ENCODE results near the gene ZNF3.
A peak's percentile ranks its signal among the peaks of the same experiment; 100 is the strongest.

Gene ZNF3

DNA sequence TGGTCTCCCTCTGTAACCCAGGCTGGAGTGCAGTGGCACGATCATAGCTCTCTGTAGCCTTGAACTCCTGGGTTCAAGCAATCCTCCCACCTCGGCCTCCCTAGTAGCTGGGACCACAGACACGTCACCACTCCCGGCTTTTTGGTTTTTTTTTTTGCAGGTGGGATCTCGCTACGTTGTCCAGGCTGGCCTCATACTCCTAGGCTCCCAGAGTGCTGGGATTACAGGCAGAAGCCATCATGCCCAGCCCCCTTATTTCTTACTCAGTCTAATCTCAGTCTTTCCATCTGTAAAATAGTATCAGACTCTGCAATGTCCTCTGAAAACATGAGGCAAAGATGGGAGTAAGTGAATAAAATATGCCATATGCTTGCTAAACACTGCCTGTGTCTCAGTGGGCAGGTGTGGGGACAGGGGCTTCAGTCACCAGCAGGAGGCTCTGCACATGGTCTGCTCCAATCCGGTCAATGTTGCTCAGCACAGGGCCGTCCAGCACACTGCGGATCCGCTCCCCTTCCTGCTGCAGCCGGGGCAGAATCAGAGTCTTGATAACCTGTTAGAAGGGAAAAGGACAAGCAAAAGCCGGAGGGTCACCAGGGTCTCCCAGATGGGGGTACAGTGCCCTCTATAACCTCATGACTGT is 28.1 kb upstream of the ZNF3 start:
- no peak for DNase-seq (ENCODE audit: extremely low read depth in 1 of 2, low read depth in 1 of 2)

DNA sequence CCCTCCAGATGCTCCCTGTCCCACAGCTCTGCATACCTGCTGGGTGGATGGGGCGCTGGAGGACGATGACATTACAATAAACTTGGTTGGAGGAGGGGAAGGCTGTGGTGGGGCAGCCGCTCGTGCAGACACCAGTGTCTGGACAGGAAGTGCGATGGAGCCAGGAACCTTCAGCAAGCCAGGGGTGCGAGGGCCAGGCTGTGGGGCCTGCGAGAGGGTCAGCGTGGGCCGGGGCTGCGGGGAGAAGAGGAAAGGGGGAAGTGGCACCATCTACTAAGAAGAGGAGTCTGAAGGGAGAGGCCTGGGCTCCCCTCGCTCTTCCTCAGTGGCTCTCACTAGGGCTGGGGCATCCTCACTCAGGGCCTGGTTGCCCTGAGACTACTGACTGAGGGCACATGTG is 26.4 kb upstream of the ZNF3 start:
- DNase-seq (ENCODE audit: extremely low read depth in 1 of 2, low read depth in 1 of 2): no peak

DNA sequence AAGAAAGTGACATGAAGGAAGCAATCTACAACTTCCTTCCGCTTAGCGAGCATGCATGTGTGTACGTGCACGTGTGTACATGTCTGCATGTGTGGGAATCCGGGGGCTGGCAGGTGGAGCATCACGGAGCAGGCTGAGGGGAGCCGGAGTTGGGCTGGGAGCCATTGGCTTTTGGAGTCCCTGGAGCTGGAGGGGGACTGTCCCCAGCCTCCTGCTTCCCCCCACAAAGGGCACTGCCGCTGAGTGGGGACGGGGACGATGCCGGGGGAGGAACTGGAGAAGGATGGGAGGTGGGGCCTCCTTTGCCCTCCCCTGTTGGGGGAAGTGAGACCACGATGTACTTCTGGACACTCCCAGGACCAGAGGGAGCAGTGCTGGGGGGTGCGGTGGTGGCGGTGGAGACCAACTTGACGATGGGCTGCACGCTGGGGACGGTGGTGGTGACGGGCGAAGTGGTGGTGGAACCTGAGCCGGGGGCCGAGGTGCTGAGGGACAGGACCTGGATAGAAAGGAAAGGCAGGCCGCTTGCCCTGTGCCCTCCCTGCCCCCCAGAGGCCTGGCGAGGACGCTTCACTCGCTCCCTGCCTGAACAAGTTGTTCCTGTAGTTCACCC is 25.7 kb upstream of the ZNF3 start:
- no peak for DNase-seq (ENCODE audit: extremely low read depth in 1 of 2, low read depth in 1 of 2)

DNA sequence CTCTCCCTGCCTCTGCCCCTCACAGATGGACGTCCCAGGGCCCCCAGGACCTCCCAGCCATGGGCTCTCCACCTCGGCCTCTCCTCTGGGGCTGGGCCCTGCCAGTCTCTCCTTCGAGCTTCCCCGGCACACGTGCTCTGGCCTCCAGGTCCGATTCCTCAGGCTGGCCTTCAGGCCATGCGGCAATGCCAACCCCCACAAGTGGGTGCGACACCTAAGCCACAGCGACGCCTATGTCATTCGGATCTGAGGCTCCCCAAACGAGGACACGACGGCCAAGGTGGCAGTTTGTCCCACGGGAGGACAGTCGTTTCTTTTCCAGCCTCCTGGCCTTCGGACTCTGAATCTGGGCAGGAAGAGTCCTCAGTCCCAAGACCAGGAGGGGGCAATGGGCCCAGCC is 25.1 kb upstream of the ZNF3 start:
- no peak for DNase-seq (ENCODE audit: extremely low read depth in 1 of 2, low read depth in 1 of 2)

DNA sequence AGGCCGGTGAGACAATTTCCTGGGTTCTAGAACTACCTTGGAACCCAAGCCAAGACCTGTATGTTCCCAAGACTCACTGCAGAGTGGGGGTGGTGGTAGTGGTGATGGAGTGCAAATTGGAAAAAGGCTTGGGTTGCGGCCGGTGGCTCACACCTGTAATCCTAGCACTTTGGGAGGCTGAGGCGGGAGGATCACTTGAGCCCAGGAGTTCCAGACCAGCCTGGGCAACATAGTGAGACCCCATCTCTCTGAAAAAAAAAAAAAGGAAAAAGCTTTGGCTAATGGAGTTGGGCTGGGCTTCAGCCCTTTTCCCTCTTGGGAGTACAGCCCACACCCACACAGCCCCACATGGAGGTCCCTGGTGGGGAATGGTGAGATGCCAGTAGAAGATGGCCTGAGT is 24.0 kb upstream of the ZNF3 start:
- DNase-seq (ENCODE audit: extremely low read depth in 1 of 2, low read depth in 1 of 2): no peak

DNA sequence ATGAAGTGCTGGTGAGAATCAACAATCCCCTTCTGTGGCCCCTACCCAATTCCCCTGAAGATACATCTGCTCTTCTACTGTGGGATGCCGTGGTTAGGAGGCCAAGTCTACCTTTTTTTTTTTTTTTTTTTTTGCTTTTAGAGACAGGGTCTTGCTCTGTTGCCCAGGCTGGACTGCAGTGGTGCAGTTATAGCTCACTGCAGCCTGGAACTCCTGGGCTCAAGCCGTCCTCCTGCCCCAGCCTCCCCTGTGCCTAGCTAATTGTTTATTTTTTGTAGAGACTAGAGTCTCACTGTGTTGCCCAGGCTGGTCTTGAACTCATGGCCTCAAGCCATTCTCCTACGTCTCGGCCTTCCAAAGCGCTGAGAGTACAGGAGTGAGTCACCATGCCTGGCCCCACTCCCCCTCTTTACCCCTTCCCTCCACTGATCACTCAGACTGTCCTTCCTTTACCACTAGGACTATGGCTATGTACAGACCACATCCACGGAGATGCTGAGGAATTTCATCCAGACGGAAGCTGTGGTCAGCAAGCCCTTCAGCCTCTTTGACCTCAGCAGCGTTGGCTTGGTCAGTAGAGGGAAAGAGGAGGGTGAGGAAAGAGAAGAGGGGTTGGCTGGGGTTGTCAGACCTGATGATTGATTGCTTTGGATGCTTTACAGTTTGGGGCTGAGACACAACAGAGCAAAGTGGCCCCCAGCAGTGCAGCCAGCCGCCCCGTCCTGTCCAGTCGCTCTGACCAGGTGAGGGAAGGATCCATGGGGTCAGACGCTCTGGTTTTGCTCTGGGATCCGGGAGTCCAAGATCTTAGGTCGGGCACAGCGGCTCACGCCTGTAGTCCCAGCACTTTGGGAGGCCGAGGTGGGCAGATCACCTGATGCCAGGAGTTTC is 21.7 kb upstream of the ZNF3 start:
- DNase-seq (ENCODE audit: extremely low read depth in 1 of 2, low read depth in 1 of 2): no peak

DNA sequence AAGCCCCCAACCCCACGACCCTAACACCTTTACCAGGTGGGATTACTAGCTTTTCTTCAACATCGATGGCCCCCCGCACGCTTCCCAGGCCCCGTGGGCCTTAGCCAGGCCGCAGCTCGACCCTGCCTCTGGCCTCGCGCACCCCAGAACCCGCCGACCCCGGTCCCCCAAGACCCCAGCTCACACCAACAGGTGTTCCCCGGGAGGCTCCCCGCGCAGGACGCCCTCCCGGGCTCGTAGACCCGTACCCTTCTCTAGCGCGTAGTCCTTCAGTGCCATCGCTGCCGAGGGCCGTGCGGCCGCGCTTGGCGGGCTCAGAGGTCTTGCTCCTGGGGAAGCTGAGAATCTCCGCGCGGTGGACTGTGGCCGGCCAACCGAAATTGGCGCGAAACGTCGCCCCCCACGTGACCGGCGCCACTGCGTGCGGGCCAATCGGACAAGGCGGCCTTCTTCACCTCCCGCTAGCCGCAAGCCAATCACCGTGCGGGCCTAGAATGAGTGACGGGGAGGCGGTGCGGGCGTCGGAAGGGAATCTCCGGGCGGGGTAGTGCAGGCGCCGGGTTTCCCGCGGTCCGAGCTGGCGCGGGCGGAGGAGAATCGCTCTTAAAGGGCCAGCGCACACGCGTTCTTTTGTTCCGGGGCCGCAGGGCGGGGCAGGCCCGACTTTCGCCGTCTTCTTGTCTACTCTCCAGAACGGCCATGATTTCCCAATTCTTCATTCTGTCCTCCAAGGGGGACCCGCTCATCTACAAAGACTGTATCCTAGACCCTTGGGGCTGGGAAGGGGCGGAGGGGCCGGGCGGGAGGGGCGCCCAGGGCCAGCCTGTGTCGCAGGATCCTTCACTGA is 19.7 kb upstream of the ZNF3 start, which contains the start of the genes AP4M1 and MCM7:
AP4M1 (plus strand) TSS at position 628 of the 847 bp plus-strand sequence; CDS start at position 700, 72 bp downstream.
MCM7 (minus strand) TSS at position 382 of the 847 bp plus-strand sequence; CDS start at position 279, 103 bp downstream.
- peak; percentile 85 to 93 for DNase-seq (ENCODE audit: extremely low read depth in 1 of 2, low read depth in 1 of 2)

DNA sequence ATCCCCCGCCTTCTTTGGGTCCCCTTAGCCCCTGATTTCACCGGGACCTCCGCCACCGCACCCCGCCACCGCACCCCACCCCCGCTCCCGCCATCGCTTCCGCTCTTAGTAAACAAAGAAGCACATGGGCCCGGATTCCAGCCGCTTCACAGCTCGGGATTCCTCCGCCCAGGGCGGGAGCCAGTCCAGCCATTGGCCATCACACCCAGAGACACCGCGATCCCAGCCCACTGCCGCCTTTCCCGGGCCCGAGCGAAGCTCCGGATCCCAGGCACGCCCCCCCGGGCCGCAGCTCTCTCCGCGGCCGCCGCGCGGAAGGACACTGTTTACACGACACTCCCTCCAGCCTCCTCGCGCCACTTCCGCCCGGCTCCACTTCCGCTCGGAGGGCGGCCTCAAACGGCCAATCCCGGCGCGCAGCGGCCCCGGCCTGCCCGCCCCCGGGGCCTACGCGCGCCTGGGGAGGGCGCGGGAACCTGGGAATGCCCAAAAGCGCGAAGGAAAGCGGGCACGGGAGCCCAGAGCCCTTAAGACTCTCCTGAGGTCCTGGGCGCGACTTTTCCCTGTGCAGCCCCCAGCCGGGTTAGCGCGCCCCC is 19.0 kb upstream of the ZNF3 start:
- DNase-seq (ENCODE audit: extremely low read depth in 1 of 2, low read depth in 1 of 2): peak; percentile 42 to 74

DNA sequence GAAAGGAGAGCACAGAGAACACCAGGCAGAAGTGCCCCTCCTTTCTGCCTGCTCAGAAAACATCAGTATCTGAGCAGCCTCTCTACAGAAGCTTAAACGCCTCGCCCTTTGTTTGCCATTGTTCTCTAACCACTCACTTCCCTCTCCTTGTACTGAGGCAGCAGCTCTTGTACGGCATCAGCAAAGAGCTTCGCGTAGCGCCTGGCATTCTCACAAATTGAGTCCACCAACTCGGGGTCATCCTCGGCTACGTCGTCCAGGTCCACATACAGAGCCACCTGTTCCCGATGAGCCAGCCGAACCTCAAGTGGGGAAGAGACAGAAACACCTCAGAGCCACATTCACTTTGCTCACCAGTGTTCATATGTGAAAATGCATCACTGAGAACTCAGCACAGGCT is 17.9 kb upstream of the ZNF3 start:
- no peak for DNase-seq (ENCODE audit: extremely low read depth in 1 of 2, low read depth in 1 of 2)

DNA sequence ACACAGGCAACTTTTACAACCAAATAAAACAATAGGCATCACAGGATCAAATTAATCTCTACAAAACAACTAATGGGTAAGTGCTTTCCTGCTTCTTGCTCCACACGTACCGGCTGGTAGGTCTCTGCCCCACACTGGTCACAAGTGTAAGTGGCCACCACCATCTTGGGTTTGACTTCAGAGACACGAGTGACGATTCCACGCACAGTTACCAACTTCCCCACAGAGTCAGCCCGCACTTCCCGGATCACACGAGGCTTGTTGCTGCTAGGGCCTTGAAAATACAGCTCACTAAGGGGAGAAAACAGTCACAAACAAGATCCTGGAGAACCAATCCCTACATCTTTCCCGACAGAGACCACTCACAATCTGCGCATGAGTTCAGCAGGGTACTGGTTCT is 17.4 kb upstream of the ZNF3 start:
- no peak for DNase-seq (ENCODE audit: extremely low read depth in 1 of 2, low read depth in 1 of 2)

DNA sequence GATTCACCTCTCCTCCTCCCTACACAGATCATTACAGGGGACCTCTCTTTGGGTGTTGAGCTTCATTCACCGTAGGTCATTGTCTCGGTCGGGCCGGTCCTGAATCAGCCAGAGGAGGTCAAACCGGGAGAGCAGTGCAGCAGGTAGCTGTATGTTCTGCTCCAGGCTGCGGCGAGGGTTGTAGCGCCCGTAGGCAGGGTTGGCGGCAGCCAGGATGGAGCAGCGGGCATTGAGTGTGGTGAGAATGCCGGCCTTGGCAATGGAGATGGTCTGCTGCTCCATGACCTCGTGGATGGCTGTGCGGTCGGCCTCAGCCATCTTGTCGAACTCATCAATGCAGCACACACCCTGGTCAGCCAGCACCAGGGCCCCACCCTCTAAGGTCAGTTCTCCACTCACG is 14.2 kb upstream of the ZNF3 start:
- DNase-seq (ENCODE audit: extremely low read depth in 1 of 2, low read depth in 1 of 2): no peak

DNA sequence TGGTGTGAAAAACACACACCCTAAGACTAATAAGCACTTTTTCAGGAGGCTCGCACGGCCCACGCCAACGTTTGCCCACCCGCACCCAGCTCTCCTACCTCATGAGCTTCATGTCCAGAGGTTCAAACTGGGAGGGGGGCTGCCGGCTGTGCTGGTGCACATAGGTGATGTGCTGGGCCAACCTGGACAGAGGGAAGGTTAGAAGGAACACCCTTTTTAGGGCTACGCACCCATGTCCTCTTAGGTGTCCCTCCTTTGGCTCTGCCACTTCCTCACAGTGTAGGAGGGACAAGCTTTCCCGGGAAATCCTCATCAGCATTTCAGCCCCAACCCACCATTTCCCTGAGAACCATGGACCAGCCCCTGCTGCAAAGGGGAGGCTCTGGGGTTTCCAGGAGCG is 13.8 kb upstream of the ZNF3 start:
- DNase-seq (ENCODE audit: extremely low read depth in 1 of 2, low read depth in 1 of 2): no peak

DNA sequence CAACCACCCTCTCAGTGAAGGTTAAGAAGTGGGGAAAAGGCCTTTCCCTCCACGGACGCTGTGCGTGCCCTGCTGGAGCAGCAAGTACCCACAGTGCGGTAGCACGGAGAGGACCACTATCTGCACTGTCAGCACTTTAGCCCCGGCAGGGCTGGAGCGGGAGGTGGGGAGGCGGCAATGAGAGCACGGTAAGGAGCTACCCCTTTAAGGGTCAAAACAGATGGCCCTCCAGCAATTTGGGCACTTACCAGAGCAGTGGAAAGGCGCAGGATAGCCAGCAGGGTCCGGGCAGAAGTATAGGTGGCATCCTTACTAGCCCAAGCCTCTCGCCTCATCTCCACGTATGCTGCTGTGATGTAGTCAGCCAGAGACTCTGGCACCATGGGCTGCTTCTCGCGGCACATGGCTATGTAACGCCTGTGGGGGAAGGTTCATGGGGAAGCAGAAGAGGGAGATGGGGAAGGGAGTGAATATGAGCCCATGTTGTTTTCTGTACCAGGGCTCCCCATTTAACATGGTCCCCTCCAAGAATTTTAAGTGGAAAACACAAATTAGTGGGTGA is 12.5 kb upstream of the ZNF3 start:
- no peak for DNase-seq (ENCODE audit: extremely low read depth in 1 of 2, low read depth in 1 of 2)

DNA sequence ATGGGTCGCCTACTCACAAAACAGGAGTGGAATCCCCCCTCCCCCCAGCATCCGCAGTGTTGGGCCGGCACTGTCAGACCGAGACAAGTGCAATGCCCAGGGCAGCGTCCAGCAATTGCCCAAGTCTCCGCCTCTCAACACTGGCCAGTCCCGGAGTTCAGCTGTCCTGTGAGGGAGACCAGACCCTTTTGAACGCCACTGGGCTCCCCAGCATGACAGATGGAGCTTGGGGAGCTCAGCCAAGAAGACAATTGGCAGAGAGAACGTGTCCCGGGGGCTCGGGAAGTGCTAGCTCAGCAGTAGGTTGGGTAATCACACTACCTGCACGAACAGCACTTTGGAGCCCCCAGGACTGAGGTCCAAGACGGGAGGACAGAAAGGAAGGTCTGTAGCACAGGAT is 12.0 kb upstream of the ZNF3 start:
- DNase-seq (ENCODE audit: extremely low read depth in 1 of 2, low read depth in 1 of 2): no peak

DNA sequence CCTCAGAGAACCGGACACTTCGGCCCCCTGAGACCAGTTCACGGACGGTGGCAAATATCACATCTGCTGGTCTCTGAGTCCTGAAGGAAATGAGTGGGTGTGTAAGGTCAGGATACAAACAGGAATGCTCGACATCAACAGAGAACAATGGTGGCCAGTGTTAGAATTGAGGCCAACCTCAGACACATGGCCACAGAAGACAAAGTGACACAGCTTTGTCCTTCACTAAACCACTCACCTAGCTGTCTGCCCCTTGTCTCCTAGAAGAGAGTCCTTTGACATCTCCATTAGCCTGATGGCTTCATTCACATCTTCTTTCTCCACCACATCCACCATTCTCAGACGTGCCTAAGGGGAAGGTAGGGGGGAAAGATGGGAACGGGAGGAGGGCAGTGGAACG is 11.5 kb upstream of the ZNF3 start:
- no peak for DNase-seq (ENCODE audit: extremely low read depth in 1 of 2, low read depth in 1 of 2)

DNA sequence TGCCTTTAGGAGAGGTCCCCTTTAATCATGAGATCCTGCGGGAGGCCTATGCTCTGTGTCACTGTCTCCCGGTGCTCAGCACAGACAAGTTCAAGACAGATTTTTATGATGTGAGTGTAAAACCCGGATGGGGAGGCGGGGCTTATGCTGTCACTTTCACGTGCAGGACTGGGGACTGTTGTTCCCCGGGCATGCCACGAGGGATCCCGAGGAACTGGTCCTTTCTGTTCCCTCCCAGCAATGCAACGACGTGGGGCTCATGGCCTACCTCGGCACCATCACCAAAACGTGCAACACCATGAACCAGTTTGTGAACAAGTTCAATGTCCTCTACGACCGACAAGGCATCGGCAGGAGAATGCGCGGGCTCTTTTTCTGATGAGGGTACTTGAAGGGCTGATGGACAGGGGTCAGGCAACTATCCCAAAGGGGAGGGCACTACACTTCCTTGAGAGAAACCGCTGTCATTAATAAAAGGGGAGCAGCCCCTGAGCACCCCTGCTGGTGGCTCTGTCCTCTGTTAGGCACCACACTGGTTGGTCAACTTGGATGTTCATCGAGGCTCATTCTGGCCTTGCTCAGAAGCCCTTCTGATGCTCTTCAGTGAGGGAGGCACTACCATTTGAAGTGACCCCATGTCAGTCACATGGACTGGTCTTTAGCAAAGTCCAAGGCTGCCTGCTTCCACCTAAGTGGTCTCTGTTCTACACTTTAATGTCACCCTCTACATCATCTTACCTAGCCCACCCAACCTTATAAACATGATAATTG is 10.1 kb upstream of the ZNF3 start:
- DNase-seq (ENCODE audit: extremely low read depth in 1 of 2, low read depth in 1 of 2): no peak

DNA sequence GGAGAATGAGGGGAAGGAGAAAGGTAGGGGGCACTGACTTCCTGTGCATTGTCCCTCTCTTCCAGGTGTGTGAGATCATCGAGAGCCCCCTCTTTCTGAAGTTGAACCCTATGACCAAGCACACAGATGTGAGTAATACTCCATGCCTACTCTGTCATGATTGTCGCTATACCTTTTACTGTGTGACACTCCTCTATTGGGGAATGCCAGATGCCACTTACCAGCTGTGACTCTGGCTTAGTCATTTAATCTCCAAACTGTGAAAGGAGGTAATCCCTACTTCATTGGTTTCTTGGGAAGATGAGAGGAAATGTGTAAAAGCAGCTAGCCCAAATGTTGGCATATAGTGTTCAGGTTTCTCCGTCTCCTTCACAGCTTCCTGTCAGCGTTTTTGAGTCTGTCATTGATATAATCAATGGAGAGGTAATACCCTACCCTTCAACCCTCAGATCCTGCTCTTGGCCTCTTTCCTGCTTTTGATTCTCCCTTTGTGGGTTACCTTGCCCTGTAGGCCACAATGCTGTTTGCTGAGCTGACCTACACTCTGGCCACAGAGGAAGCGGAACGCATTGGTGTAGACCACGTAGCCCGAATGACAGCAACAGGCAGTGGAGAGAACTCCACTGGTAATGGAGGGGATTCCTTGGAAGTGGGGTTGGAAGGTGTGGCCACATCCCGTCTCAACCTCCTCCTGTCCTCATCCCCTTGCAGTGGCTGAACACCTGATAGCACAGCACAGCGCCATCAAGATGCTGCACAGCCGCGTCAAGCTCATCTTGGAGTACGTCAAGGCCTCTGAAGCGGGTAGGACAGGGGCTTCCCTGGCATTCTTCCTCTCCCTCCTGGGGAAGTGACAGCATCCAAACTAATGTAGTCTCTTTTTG is 9.2 kb upstream of the ZNF3 start:
- no peak for DNase-seq (ENCODE audit: extremely low read depth in 1 of 2, low read depth in 1 of 2)

DNA sequence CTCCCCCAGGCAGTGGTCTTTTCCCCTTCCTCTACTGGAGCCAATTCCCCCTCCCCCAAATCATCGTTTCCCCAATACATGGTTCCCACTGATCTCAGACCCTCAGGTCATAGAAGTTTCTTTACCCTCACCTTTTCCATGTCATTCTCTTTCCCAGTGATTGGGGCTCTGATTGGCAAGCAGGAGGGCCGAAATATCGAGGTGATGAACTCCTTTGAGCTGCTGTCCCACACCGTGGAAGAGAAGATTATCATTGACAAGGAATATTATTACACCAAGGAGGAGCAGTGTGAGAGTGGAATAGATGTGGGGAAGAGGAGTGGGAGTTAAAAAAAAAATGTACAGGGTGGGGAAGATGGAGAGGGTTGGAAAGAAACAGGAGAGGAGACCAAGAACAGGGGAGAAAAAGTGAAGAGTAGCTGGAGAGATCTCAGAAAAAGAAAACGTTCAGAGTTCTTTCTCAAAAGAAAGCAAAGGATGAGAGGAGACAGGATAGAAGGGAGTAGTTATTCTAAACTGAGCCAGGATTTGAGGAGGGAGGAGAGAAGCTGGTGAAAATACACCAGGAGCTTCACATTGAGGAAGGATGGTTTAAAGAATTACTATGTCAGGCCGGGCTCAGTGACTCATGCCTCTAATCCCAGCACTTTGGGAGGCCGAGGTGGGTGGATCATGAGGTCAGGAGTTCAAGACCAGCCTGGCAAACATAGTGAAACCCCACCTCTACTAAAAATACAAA is 8.1 kb upstream of the ZNF3 start:
- DNase-seq (ENCODE audit: extremely low read depth in 1 of 2, low read depth in 1 of 2): no peak
